ENCODE data around the gene AMPD3. TPM values are rescaled to one million over a fixed set of nuclear protein-coding genes. Genes with fewer than 3 reads are reported as not detected.

Gene AMPD3
- polyA plus RNA-seq, 1 donor from 2014 or later = not detected

- no peaks in the 10 kb centered on the region for H3K9me2 ChIP-seq (ENCODE audit: insufficient read depth, low read length)
- H3K4me2 ChIP-seq (ENCODE audit: low read length) = no peak overlapping the region
- TF ChIP-seq REST (IDR thresholded peaks at IDR 0.05; ENCODE audit: borderline replicate concordance) (no peak), POLR2AphosphoS5 (IDR thresholded peaks at IDR 0.05) (peak; percentile 46)
- no peak overlapping the region for H3K4me3 ChIP-seq (ENCODE audit: low read length)
- no peaks in the 10 kb centered on the region for H3F3A ChIP-seq (ENCODE audit: insufficient read depth, low read length, poor library complexity, severe bottlenecking)
- H3K27ac ChIP-seq (ENCODE audit: low read length) = no peak overlapping the region
- H3K79me2 ChIP-seq (replicated peaks; ENCODE audit: insufficient read depth, low read length) = no peaks in the 10 kb centered on the region
- no peaks in the 10 kb centered on the region for H3K9me3 ChIP-seq (ENCODE audit: low read length)
- H4K20me1 ChIP-seq (ENCODE audit: insufficient read depth) = no peaks in the 10 kb centered on the region
- no peak overlapping the region for H2AFZ ChIP-seq (ENCODE audit: low read depth, low read length)
- no peaks in the 10 kb centered on the region for H3K36me3 ChIP-seq (ENCODE audit: insufficient read depth, low read length)
- H3K27me3 ChIP-seq (ENCODE audit: insufficient read depth, low read depth, low read length) = peaks cover 36% of the 10 kb centered on the region
- no peak overlapping the region for H3K9ac ChIP-seq (ENCODE audit: low read length)
Observed at GRCh38 chr11:10452211-10452767, 2.8 kb upstream of the AMPD3 start.

- Histone ChIP-seq H3K79me2 (replicated peaks; ENCODE audit: insufficient read depth, low read length) (no peaks in the 10 kb centered on the region), H4K20me1 (ENCODE audit: insufficient read depth) (no peaks in the 10 kb centered on the region), H3K27me3 (ENCODE audit: insufficient read depth, low read depth, low read length) (peaks cover 36% of the 10 kb centered on the region), H3K4me2 (ENCODE audit: low read length) (no peak overlapping the region), H3K27ac (ENCODE audit: low read length) (no peak overlapping the region), H3K9me2 (ENCODE audit: insufficient read depth, low read length) (no peaks in the 10 kb centered on the region), H3K9ac (ENCODE audit: low read length) (no peak overlapping the region), H3K4me3 (ENCODE audit: low read length) (no peak overlapping the region), H3F3A (ENCODE audit: insufficient read depth, low read length, poor library complexity, severe bottlenecking) (no peaks in the 10 kb centered on the region), H3K9me3 (ENCODE audit: low read length) (no peaks in the 10 kb centered on the region), H3K36me3 (ENCODE audit: insufficient read depth, low read length) (no peaks in the 10 kb centered on the region), H2AFZ (ENCODE audit: low read depth, low read length) (no peak overlapping the region)
- no peak for TF ChIP-seq POLR2AphosphoS5 (IDR thresholded peaks at IDR 0.05)
- no peak for TF ChIP-seq MXI1 (conservative IDR thresholded peaks at IDR 0.05; ENCODE audit: poor library complexity, severe bottlenecking)
- TF ChIP-seq REST (IDR thresholded peaks at IDR 0.05; ENCODE audit: borderline replicate concordance) = no peak
- TF ChIP-seq RAD21 (conservative IDR thresholded peaks at IDR 0.05) = no peak
- no peak for TF ChIP-seq EP300 (conservative IDR thresholded peaks at IDR 0.05; ENCODE audit: poor library complexity, severe bottlenecking)
- TF ChIP-seq SMC3 (conservative IDR thresholded peaks at IDR 0.05; ENCODE audit: poor library complexity) = no peak
- no peak for TF ChIP-seq EZH2 (IDR thresholded peaks at IDR 0.05; ENCODE audit: borderline replicate concordance, insufficient read depth, low read length, poor library complexity, severe bottlenecking)
- TF ChIP-seq CTCF (IDR thresholded peaks at IDR 0.05; ENCODE audit: poor library complexity, severe bottlenecking) = no peak
- TF ChIP-seq TAF1 (IDR thresholded peaks at IDR 0.05; ENCODE audit: low read depth) = no peak
Observed at GRCh38 chr11:10453261-10453660, 1.8 kb upstream of the AMPD3 start.

All from neural cell (in vitro differentiated cells).